HepG2 (cell line): Measurements from ENCODE around the gene CDR2L.

ENCODE experiments used
- ZNF660 ChIP-seq: sonication (generic); formaldehyde crosslinking; IDR thresholded peaks from 2 replicates; pipeline ENCODE4 v1.5.1; 2020; ENCODE audit warnings: mild to moderate bottlenecking, low read depth, missing genetic modification reagents, borderline replicate concordance
- ZSCAN29 ChIP-seq: sonication (generic); formaldehyde crosslinking; conservative IDR thresholded peaks from 2 replicates; pipeline ENCODE4 v1.4.0; 2020; ENCODE audit warnings: mild to moderate bottlenecking, missing genetic modification reagents
- TF ChIP-seq, protein P1 (sequence below): sonication (generic); formaldehyde crosslinking; IDR thresholded peaks from 2 replicates; pipeline ENCODE4 v1.4.0; 2020; ENCODE audit warnings: missing genetic modification reagents

DNA sequence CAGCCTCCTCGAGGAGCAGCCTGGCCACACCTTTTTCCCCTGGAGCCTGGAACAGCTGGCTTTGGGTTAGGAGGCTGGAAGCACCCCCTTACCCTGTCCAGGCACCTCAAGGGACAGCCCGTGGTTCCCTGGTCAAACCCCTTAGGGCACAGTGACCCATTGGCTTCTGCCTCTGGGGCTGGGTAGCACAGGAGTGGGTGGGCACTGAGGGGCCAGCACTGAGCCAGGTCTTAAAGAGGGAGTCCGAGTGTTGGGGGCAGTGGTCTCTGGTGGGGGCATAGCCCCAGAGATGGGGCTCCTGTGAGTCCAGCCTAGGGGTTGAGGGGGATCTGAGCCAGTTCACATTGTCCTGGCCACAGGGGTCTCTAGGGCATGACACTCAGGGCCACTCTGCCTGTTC is 36.4 kb upstream of the CDR2L start:
- TF ChIP-seq ZSCAN29 (CRISPR knock-in tag): no peak
- TF ChIP-seq, protein P1, sequence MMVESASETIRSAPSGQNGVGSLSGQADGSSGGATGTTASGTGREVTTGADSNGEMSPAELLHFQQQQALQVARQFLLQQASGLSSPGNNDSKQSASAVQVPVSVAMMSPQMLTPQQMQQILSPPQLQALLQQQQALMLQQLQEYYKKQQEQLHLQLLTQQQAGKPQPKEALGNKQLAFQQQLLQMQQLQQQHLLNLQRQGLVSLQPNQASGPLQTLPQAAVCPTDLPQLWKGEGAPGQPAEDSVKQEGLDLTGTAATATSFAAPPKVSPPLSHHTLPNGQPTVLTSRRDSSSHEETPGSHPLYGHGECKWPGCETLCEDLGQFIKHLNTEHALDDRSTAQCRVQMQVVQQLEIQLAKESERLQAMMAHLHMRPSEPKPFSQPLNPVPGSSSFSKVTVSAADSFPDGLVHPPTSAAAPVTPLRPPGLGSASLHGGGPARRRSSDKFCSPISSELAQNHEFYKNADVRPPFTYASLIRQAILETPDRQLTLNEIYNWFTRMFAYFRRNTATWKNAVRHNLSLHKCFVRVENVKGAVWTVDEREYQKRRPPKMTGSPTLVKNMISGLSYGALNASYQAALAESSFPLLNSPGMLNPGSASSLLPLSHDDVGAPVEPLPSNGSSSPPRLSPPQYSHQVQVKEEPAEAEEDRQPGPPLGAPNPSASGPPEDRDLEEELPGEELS (CRISPR knock-in tag): no peak
- TF ChIP-seq ZNF660 (CRISPR knock-in tag): no peak
